CD14-positive monocyte (primary cell): Measurements from ENCODE around the gene ZNRF2. TPM values are rescaled to one million over a fixed set of nuclear protein-coding genes. Genes with fewer than 3 reads are reported as not detected.

Experiments
- DNase-seq, 3 donors: peaks; one replicate each; pipeline ENCODE4 v3.0.0-alpha.2; 2011 to 2022
- H2AFZ ChIP-seq: 2 replicates; pipeline ENCODE4 v1.6.0; 2012; ENCODE audit warnings: mild to moderate bottlenecking, low read depth, low read length, inconsistent platforms; ENCODE audit not compliant: insufficient read depth, poor library complexity, severe bottlenecking
- H3K27ac ChIP-seq, 2 donors: 1 replicate in 1 of 2; 2 replicates in 1 of 2; pipeline ENCODE4 v1.5.1; 2012 to 2013; ENCODE audit warnings: low read length in 2 of 2, control low read depth in 1 of 2, inconsistent platforms in 1 of 2, low read depth in 1 of 2, mild to moderate bottlenecking in 1 of 2
- H3K27me3 ChIP-seq, 2 donors: one replicate each; pipeline versions ENCODE4 v1.6.0 to v1.6.1; 2011 to 2013; ENCODE audit warnings: low read length in 2 of 2; ENCODE audit not compliant: control insufficient read depth in 2 of 2, insufficient read depth in 2 of 2
- H3K36me3 ChIP-seq, 2 donors: replicated peaks in 1 of 2; 1 replicate in 1 of 2; 2 replicates in 1 of 2; pipeline versions ENCODE4 v1.5.1 to v1.6.1; 2012 to 2013; ENCODE audit warnings: low read length in 2 of 2, control low read depth in 1 of 2, inconsistent platforms in 1 of 2, mild to moderate bottlenecking in 1 of 2; ENCODE audit not compliant: insufficient read depth in 2 of 2, control insufficient read depth in 1 of 2
- H3K4me1 ChIP-seq, 2 donors: 1 replicate in 1 of 2; 2 replicates in 1 of 2; pipeline versions ENCODE4 v1.5.1 to v1.6.1; 2012 to 2013; ENCODE audit warnings: low read length in 2 of 2, control low read depth in 1 of 2, inconsistent platforms in 1 of 2, mild to moderate bottlenecking in 1 of 2, moderate library complexity in 1 of 2; ENCODE audit not compliant: insufficient read depth in 2 of 2, control insufficient read depth in 1 of 2
- H3K4me2 ChIP-seq: replicated peaks from 2 replicates; pipeline ENCODE3; 2012; ENCODE audit warnings: low read length, moderate library complexity, mild to moderate bottlenecking; ENCODE audit not compliant: poor library complexity, severe bottlenecking; ENCODE audit errors: extremely low read depth
- H3K4me3 ChIP-seq, 3 experiments: fragments of 200-600 bp in 1 of 3; sonication (generic) in 1 of 3; replicated peaks in 1 of 3; 1 replicate in 2 of 3; 2 replicates in 1 of 3; pipeline ENCODE4 v1.5.1; 2011 to 2013; ENCODE audit warnings: low read length in 3 of 3, mild to moderate bottlenecking in 3 of 3, control low read depth in 2 of 3, low read depth in 2 of 3, inconsistent platforms in 1 of 3, moderate library complexity in 1 of 3
- H3K79me2 ChIP-seq: 2 replicates; pipeline ENCODE4 v1.6.0; 2012; ENCODE audit warnings: mild to moderate bottlenecking, control low read depth, inconsistent platforms, low read length, moderate library complexity; ENCODE audit not compliant: insufficient read depth
- H3K9ac ChIP-seq: 2 replicates; pipeline ENCODE4 v1.6.0; 2017; ENCODE audit warnings: low read length, mild to moderate bottlenecking; ENCODE audit not compliant: insufficient read depth, poor library complexity, severe bottlenecking
- H3K9me3 ChIP-seq, 2 donors: replicated peaks in 1 of 2; 1 replicate in 1 of 2; 2 replicates in 1 of 2; pipeline versions ENCODE4 v1.5.1 to v1.6.1; 2012 to 2013; ENCODE audit warnings: low read length in 2 of 2, control low read depth in 1 of 2; ENCODE audit not compliant: control insufficient read depth in 1 of 2, insufficient read depth in 1 of 2
- H4K20me1 ChIP-seq: 2 replicates; pipeline ENCODE4 v1.6.0; 2012; ENCODE audit warnings: mild to moderate bottlenecking, low read length, control low read depth, moderate library complexity; ENCODE audit not compliant: insufficient read depth
- H3K27ac Mint-ChIP-seq, 7 donors: one replicate each; pipeline ENCODE4 v1.8.0; 2020; ENCODE audit warnings: mild to moderate bottlenecking in 7 of 7, mixed read lengths in 7 of 7, moderate library complexity in 6 of 7, inconsistent platforms in 2 of 7
- H3K27me3 Mint-ChIP-seq, 3 donors: one replicate each; pipeline ENCODE4 v1.8.0; 2021 to 2022; ENCODE audit warnings: low read depth in 3 of 3, mild to moderate bottlenecking in 3 of 3, mixed read lengths in 3 of 3, moderate library complexity in 3 of 3, inconsistent platforms in 1 of 3
- H3K36me3 Mint-ChIP-seq, 2 donors: one replicate each; pipeline ENCODE4 v1.8.0; 2020; ENCODE audit warnings: mixed read lengths in 2 of 2, inconsistent platforms in 1 of 2, mild to moderate bottlenecking in 1 of 2
- H3K4me1 Mint-ChIP-seq: one replicate; pipeline ENCODE4 v1.8.0; 2020; ENCODE audit warnings: mild to moderate bottlenecking, mixed read lengths
- H3K4me3 Mint-ChIP-seq, 2 donors: one replicate each; pipeline ENCODE4 v1.8.0; 2020; ENCODE audit warnings: mild to moderate bottlenecking in 2 of 2, mixed read lengths in 2 of 2, moderate library complexity in 1 of 2
- H3K9me3 Mint-ChIP-seq, 7 donors: one replicate each; pipeline ENCODE4 v1.8.0; 2020 to 2022; ENCODE audit warnings: mixed read lengths in 7 of 7, mild to moderate bottlenecking in 6 of 7, moderate library complexity in 6 of 7, inconsistent platforms in 2 of 7
- WGBS: methylation state at CpG from one replicate; pipeline ENCODE4 v1.1.5; 2013; ENCODE audit warnings: missing lambda C conversion rate; ENCODE audit not compliant: insufficient coverage; 5-methylcytosine and 5-hydroxymethylcytosine counted together
- intact Hi-C, 2 donors: fragments of 100-400 bp; cut with micrococcal nuclease; formaldehyde crosslinking; loops; one replicate each; pipeline versions ENCODE4 v1.15.0 to v1.15.1; 2023
- polyA minus RNA-seq: library from RNA; depleted of rRNA, polyadenylated mRNA; stranded (reverse); fragments of >200 nt; gene quantifications from 2 replicates; pipeline ENCODE4 v1.2.3, GENCODE V29; 2012
- polyA plus RNA-seq, 3 donors: library from polyadenylated mRNA; depleted of rRNA in 1 of 3; unstranded in 2 of 3; stranded (reverse) in 1 of 3; fragments of 300-500 nt in 2 of 3; fragments of >200 nt in 1 of 3; fragmentation: Illumina TruSeq in 2 of 3; gene quantifications; 1 replicate in 2 of 3; 2 replicates in 1 of 3; pipeline ENCODE4 v1.2.3, GENCODE V29; 2012 to 2021
- total RNA-seq, 12 experiments: library from RNA in 1 of 12; stranded (reverse) in 1 of 12; fragments of 120-200 nt in 1 of 12; gene quantifications; one replicate each; pipeline ENCODE4 v1.2.4 and lab custom pipeline; 2013 to 2026; ENCODE audit warnings: mixed read lengths in 6 of 12, inconsistent platforms in 1 of 12
- TF ChIP-seq, protein P1 (sequence below): fragments of 200-600 bp; IDR thresholded peaks from one replicate; pipeline ENCODE4 v1.8.0; 2022; ENCODE audit warnings: antibody characterized with exemption, mild to moderate bottlenecking

The ZNRF2 gene
- total RNA-seq (2013): 22.9 TPM
- polyA plus RNA-seq (1 to 10 TPM; 1.9 to 9.5 (median 5.7) TPM), polyA minus RNA-seq (26.3 and 38.5 TPM in 2 replicates), total RNA-seq (lab: John Stamatoyannopoulos, UW) (27.9 to 194 (median 39.1) reads per million in 11 experiments)

GRCh38 chr7:30284298-30285066, at the start of gene ZNRF2:
TSS of gene ZNRF2 (plus strand) at chr7:30284597. CDS start at chr7:30285358, 761 bp downstream.
- Mint-ChIP-seq H3K27ac (peak within 1 kb of the TSS; percentile 82 to 95 (median 94)), H3K4me1 (peaks cover 42% of the 10 kb centered on the region), H3K36me3 (peaks cover 7 to 13% of the 10 kb centered on the region in 2 donors), H3K4me3 (peak within 1 kb of the TSS; percentile 78 to 87), H3K27me3 (no peaks in the 10 kb centered on the region), H3K9me3 (peaks cover 0 to 7% (median 4%) of the 10 kb centered on the region in 7 donors)
- H3K27me3 ChIP-seq: no peaks in the 10 kb centered on the region
- peak within 1 kb of the TSS; percentile 72 for H2AFZ ChIP-seq
- intact Hi-C loops: loop anchor here (2.0 to 10.0 kb wide), 7 partner anchors 50 to 163 kb away; no protein-coding TSS in a partner anchor
- peaks cover 30% of the 10 kb centered on the region for H4K20me1 ChIP-seq
- peak within 1 kb of the TSS; percentile 87 for H3K9ac ChIP-seq
- WGBS: under 1% methylated on average over 78 of the region's 96 CpGs
- H3K4me3 ChIP-seq: peak within 1 kb of the TSS; percentile 55 to 83 (median 83)
- DNase-seq: peak; percentile 98 to 99 (median 99)
- no peaks in the 10 kb centered on the region for H3K9me3 ChIP-seq
- no peaks in the 10 kb centered on the region for H3K36me3 ChIP-seq
- peak within 1 kb of the TSS; percentile 73 to 86 for H3K27ac ChIP-seq
- H3K4me2 ChIP-seq: peak within 1 kb of the TSS; percentile 62
- H3K4me1 ChIP-seq: peaks cover 24 to 36% of the 10 kb centered on the region in 2 donors
- TF ChIP-seq, protein P1, sequence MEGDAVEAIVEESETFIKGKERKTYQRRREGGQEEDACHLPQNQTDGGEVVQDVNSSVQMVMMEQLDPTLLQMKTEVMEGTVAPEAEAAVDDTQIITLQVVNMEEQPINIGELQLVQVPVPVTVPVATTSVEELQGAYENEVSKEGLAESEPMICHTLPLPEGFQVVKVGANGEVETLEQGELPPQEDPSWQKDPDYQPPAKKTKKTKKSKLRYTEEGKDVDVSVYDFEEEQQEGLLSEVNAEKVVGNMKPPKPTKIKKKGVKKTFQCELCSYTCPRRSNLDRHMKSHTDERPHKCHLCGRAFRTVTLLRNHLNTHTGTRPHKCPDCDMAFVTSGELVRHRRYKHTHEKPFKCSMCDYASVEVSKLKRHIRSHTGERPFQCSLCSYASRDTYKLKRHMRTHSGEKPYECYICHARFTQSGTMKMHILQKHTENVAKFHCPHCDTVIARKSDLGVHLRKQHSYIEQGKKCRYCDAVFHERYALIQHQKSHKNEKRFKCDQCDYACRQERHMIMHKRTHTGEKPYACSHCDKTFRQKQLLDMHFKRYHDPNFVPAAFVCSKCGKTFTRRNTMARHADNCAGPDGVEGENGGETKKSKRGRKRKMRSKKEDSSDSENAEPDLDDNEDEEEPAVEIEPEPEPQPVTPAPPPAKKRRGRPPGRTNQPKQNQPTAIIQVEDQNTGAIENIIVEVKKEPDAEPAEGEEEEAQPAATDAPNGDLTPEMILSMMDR: peak; percentile 44
- peaks cover 78% of the 10 kb centered on the region for H3K79me2 ChIP-seq

- H3K36me3 Mint-ChIP-seq: peaks cover 2 to 7% of the 10 kb centered on the region in 2 donors
- WGBS: 64% methylated on average over 1 of the region's 1 CpG
- H3K9me3 Mint-ChIP-seq: peaks cover 0 to 3% (median 0%) of the 10 kb centered on the region in 7 donors
- no peak overlapping the region for H3K4me2 ChIP-seq
- no peaks in the 10 kb centered on the region for H4K20me1 ChIP-seq
- peaks cover 36 to 38% of the 10 kb centered on the region in 2 donors for H3K4me1 ChIP-seq
- peaks cover 43% of the 10 kb centered on the region for H3K4me1 Mint-ChIP-seq
- H2AFZ ChIP-seq: no peak overlapping the region
- H3K27me3 Mint-ChIP-seq: peaks cover 4 to 9% (median 9%) of the 10 kb centered on the region in 3 donors
- peak; percentile 92 to 98 (median 93) for DNase-seq
- TF ChIP-seq, protein P1: no peak
- H3K36me3 ChIP-seq: no peaks in the 10 kb centered on the region
- no peak overlapping the region for H3K4me3 Mint-ChIP-seq
- H3K27ac Mint-ChIP-seq: peak overlapping the region; percentile 73 to 92 (median 87)
- peak overlapping the region; percentile 22 to 72 for H3K27ac ChIP-seq
- H3K9ac ChIP-seq: no peak overlapping the region
- H3K4me3 ChIP-seq: no peak overlapping the region
- H3K27me3 ChIP-seq: no peaks in the 10 kb centered on the region
- no peaks in the 10 kb centered on the region for H3K9me3 ChIP-seq
- H3K79me2 ChIP-seq: no peaks in the 10 kb centered on the region
- intact Hi-C loops: loop anchor here in 1 of 2 donors (5.0 kb wide), 1 partner anchor 210 kb away; the partner anchor contains the start of genes FKBP14 and PLEKHA8
Observed at GRCh38 chr7:30237271-30237695, 47.1 kb upstream of the ZNRF2 start.
